ENCODE results near the gene ISOC1. TPM values are rescaled to one million over a fixed set of nuclear protein-coding genes. Genes with fewer than 3 reads are reported as not detected.

Gene ISOC1
- total RNA-seq, 4 donors from 2014 or later = 37.7 to 67.2 (median 38.7) TPM

- WGBS, 2 donors = 82% methylated on average over 3 of the region's 3 CpGs
- TF ChIP-seq CTCF (IDR thresholded peaks at IDR 0.05) = no peak
- TF ChIP-seq POLR2A (IDR thresholded peaks at IDR 0.05) = no peak
- H3K4me3 ChIP-seq (ENCODE audit: low read depth, poor library complexity, severe bottlenecking) = no peak overlapping the region
- DNase-seq (ENCODE audit: low spot score in 2 of 2) = no peak
- intact Hi-C loops (cut with DNase I; ENCODE audit: low total_unique reads) = no loop called here
Measured at GRCh38 chr5:129110742-129111141, 16.2 kb downstream of the ISOC1 start.

GRCh38 chr5:129111351-129111750 is 16.8 kb downstream of the ISOC1 start:
- intact Hi-C loops (cut with DNase I; ENCODE audit: low total_unique reads) = no loop called here
- TF ChIP-seq CTCF (IDR thresholded peaks at IDR 0.05) (no peak), POLR2A (IDR thresholded peaks at IDR 0.05) (no peak)
- H3K4me3 ChIP-seq (ENCODE audit: low read depth, poor library complexity, severe bottlenecking) = no peak overlapping the region
- DNase-seq (ENCODE audit: low spot score in 2 of 2) = no peak
- WGBS, 2 donors = 86 to 90% methylated on average over 2 of the region's 2 CpGs

GRCh38 chr5:129112295-129112694 is 17.7 kb downstream of the ISOC1 start:
- no peak for DNase-seq (ENCODE audit: low spot score in 2 of 2)
- H3K4me3 ChIP-seq (ENCODE audit: low read depth, poor library complexity, severe bottlenecking) = no peak overlapping the region
- intact Hi-C loops (cut with DNase I; ENCODE audit: low total_unique reads) = no loop called here
- no peak for TF ChIP-seq CTCF (IDR thresholded peaks at IDR 0.05)
- TF ChIP-seq POLR2A (IDR thresholded peaks at IDR 0.05) = no peak
- WGBS, 2 donors = 89 to 90% methylated on average over 3 of the region's 3 CpGs

GRCh38 chr5:129113867-129114266 is 19.3 kb downstream of the ISOC1 start:
- H3K4me3 ChIP-seq (ENCODE audit: low read depth, poor library complexity, severe bottlenecking) = no peak overlapping the region
- no peak for DNase-seq (ENCODE audit: low spot score in 2 of 2)
- no peak for TF ChIP-seq CTCF (IDR thresholded peaks at IDR 0.05)
- TF ChIP-seq POLR2A (IDR thresholded peaks at IDR 0.05) = no peak
- WGBS, 2 donors = 49 to 78% methylated on average over 2 of the region's 2 CpGs
- intact Hi-C loops (cut with DNase I; ENCODE audit: low total_unique reads) = no loop called here

GRCh38 chr5:129114539-129115193 is 20.1 kb downstream of the ISOC1 start:
- H3K4me3 ChIP-seq (ENCODE audit: low read depth, poor library complexity, severe bottlenecking) = no peak overlapping the region
- no peak for DNase-seq (ENCODE audit: low spot score in 2 of 2)
- no peak for TF ChIP-seq POLR2A (IDR thresholded peaks at IDR 0.05)
- TF ChIP-seq CTCF (IDR thresholded peaks at IDR 0.05) = no peak
- WGBS, 2 donors = 91 to 93% methylated on average over 10 of the region's 10 CpGs
- intact Hi-C loops (cut with DNase I; ENCODE audit: low total_unique reads) = no loop called here

- TF ChIP-seq POLR2A (IDR thresholded peaks at IDR 0.05) (no peak), CTCF (IDR thresholded peaks at IDR 0.05) (no peak)
- intact Hi-C loops (cut with DNase I; ENCODE audit: low total_unique reads) = no loop called here
- H3K4me3 ChIP-seq (ENCODE audit: low read depth, poor library complexity, severe bottlenecking) = no peak overlapping the region
- no peak for DNase-seq (ENCODE audit: low spot score in 2 of 2)
- 64 to 71% methylated on average over 2 of the region's 2 CpGs for WGBS, 2 donors
Measured at GRCh38 chr5:129115680-129116079, 21.1 kb downstream of the ISOC1 start.

Data from lower leg skin (tissue), 4 donors.